ENCODE data around the gene GYPC.
"Not testable (repeated sequence)": the region's sequence is repeated elsewhere in the genome, so short reads cannot be mapped to it uniquely, and the experiment has no call there.

Gene GYPC

DNA sequence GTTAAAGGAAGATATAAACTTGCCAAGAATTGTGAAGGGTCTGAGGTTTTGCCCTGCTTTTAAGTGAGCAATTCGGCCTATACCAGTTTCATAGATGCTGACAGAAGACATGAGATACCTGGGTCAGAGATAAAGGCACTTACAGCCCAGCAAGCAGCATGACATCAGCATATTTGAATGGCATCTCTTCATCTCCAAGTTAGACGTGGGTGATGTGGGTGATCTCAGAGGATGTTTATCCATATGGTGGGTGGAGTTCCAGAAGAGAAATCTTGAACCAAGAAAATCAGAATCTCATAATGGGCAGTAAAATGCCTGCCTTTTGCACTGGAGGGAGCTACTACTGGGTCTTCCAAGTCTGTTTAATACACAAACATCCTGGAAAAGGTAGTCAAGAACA, 44.7 kb downstream of the GYPC start:
- peak; percentile 11 for DNase-seq

GRCh38 chr2:126703311-126703710, 47.4 kb downstream of the GYPC start:
- no peak for DNase-seq

DNA sequence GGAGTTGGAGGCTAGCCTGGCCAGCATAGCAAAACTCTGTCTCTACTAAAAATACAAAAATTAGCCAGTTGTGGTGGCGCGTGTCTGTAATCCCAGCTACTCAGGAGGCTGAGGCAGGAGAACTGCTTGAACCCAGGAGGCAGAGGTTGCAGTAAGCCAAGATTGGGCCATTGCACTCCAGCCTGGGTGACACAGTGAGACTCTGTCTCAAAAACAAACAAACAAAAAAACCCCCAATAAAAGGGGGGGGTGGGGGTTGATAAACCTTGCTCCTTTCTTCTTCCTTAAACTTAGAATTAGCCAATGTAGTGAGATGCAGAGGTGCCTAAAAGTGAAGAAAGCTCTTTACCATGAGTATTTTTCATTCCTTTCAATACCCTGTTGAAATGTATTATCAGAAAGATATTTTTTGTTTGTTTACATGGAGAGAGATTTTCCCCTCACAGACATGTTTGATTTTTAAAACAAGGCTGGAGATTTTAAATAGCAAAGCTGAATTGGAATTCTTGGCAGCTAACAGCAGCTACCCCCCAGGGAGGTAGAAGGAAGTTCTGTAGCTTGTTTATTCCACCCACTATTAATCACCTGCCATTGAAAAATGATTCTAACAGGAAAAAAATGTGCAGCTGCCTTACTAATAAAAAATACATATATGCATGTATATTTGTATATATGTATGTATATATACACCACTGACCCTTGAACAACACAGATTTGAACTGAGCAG, 48.6 kb downstream of the GYPC start:
- DNase-seq: peak; percentile 43

DNA sequence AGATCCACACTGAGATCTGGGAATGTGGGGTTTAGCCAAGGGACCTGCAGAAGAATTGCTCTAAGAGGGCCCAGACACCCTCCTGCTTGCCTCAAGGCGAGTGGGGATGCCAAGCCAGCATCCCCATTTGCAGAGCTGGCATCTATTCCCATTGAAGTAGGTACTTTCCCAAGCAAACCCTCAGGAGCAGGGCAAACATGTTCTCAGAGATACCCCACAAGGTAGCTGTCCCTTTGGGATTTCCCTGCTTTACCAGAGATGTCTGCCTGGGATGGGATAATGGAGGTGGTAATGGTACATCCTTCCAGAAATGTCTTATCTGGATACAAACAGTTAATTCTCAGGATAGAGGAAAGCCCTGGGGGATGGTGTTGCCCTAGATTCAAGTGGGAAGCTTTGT, 51.2 kb downstream of the GYPC start:
- DNase-seq: no peak

DNA sequence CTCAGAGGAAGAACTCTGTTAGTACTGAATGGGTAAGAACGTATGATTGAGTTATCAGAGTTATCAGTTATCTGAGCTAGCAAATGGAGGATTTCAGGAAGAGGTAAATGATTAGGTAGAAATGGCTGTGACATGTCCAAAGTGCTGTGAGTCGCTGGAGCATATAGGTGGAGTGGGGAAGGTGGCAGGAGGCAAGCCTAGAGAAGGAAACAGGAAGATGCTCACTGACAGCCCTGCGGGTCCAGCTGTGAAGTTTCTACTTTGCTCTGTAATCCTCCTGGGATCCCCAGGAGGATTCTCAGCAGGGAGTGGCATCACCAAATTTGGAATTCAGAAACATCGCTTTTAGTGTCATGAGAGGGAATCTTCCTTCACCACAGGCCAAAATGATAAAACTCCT, 52.0 kb downstream of the GYPC start:
- DNase-seq: no peak

- no peak for DNase-seq
Measured at GRCh38 chr2:126714191-126714965, 58.4 kb downstream of the GYPC start.

DNA sequence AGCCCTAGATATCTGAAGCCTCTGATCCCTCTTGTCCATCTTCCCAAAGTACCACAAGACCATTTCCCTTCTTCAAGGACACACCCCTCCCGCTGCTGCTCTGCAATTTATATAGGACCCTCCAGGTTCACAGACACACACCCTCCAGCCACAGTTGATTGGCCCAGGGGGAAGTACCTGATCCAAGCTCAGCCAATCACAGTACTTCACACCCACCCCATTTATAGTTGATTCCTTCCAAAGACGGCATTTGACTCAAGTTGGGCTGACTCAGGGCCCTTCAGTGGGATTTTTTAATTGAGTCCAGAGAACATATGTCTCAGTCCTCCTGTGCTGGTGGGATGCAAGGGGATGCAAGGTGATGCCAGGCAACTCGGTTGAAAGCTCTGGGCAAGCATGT, 59.2 kb downstream of the GYPC start:
- DNase-seq: no peak

- DNase-seq: no peak
Measured at GRCh38 chr2:126715576-126716406, 59.8 kb downstream of the GYPC start.

- DNase-seq: not testable (repeated sequence)
Measured at GRCh38 chr2:126717277-126717676, 61.3 kb downstream of the GYPC start.

DNA sequence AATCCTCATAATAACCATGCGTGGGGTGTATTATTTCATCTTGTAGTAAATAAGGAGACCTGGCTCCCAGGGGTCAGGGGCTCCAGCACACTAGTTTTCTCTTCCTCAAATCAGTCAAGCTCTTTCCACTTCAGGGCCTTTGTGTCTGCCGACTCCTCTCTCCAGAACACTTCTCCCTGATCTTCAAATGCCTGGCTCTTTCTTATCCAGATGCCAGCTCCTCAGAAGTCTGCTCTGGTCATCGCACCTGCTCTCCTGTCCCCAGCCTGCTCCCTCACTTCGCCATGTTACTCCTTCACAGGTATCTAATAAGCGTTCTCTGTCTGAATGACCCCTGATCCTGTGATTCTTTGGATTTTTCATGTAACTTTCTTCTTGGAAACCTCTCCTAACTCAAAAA, 62.0 kb downstream of the GYPC start:
- no peak for DNase-seq

DNA sequence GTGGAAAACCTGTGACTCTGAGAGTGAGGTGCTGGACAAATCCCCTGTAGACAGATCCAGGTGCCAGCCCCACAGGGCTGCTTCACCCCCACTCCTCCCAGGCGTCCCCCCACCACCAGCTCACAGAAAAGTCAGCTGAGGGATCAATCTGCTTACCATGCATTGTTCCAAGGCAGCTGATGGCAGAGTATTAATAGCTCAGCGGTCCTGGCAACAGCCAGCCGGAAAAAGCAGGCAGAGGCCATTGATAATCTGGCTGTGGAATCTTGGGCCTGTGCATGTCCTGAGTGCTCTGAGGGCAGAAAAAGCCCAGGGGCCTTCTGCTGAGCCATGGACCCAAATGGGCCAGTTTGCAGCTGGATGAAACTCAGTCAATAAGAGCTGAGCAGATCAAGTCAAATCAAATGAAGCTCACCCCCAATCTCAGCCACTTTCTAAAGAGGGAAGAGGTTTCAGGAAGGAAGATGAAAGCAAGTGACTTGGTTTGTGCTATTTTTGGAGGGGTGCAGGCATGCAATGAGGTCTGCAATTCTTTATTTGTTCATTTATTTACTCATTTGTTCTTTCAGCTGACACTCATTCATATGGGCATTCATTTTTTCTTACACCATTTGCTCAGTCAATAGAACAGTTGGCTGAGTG, 63.4 kb downstream of the GYPC start:
- DNase-seq: no peak

- DNase-seq: peak; percentile 19
Measured at GRCh38 chr2:126719833-126720351, 63.9 kb downstream of the GYPC start.

DNA sequence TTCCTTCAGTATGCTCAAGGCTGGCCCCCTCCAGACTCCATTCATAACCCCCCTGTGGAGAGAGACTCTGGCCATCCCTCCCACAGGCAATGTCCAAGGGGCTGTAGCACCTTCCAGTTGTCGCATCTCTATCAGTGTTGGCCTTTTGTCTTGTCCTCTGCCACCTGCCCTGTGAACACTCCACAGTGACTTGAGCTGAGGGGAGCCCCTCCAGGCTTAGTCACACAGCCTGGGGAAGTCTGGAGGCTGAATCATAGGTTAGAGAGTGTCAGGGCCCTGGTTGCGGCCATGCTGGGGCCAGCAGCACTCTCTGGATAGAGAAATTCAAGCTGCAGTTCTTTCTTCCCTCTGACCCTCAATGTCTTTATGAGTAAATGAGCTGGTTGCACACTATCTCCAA, 64.7 kb downstream of the GYPC start:
- DNase-seq: no peak

GRCh38 chr2:126722081-126722480, 66.1 kb downstream of the GYPC start:
- no peak for DNase-seq

DNA sequence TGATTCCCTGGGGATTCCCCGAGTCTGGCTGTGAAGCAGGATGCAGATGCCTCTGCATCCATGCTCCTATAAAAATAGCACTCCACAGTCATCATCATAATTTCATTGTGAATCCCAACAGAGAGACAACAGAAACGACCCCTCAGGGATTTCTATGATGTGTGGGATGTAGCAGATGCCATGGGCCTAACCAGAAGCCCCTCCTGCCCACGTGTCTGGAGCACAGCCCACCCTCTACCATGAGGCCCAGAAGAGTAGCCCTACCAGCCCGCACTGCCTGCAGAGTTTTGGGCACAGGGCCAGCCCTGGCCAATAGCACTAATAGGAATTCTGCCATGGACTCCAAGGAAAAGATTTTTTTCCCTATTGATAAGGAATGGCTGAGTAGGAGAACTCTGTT, 66.6 kb downstream of the GYPC start:
- no peak for DNase-seq

- no peak for DNase-seq
Measured at GRCh38 chr2:126723281-126723815, 67.4 kb downstream of the GYPC start.

DNA sequence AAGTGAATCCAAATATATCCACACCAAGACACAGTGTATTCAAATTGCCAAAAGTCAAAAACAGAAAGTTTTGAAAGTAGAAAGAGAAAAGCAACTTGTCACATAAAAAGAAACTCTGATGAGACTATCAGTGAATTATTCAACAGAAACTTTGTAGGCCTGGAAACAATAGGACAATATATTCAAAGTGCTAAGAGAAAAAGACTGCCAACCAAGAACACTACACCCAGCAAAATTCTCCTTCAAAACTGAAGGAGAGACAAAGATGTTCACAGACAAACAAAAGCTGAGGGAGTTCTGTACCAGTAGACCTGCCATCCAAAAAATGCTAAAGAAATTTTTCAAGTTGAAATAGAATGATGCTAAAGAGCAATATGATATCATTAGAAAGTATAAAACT, 69.6 kb downstream of the GYPC start:
- DNase-seq: no peak

GRCh38 chr2:126729896-126730295, 73.9 kb downstream of the GYPC start:
- DNase-seq: no peak

- DNase-seq: no peak
Measured at GRCh38 chr2:126730655-126731054, 74.7 kb downstream of the GYPC start.

DNA sequence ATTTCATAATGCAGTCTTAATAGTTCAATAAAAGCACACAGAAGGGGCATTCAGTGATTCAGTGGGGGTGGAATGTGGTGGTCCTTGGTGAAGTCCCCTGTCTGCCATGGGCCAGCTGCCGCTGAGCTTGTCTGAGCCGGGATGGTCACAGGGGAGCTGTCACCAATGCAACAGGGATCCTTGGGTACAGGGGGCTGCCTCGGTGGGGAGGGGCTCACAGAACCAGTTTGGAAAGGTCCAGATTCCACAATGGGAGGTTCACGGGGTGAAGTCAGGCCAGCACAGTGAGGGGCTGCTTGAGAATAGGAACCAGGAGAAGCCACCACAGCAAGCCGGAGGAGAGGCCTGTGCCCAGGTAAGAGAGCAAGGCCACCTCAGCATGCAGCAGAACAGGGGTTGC, 75.4 kb downstream of the GYPC start:
- DNase-seq: no peak

GRCh38 chr2:126732682-126733245, 76.8 kb downstream of the GYPC start:
- no peak for DNase-seq

DNA sequence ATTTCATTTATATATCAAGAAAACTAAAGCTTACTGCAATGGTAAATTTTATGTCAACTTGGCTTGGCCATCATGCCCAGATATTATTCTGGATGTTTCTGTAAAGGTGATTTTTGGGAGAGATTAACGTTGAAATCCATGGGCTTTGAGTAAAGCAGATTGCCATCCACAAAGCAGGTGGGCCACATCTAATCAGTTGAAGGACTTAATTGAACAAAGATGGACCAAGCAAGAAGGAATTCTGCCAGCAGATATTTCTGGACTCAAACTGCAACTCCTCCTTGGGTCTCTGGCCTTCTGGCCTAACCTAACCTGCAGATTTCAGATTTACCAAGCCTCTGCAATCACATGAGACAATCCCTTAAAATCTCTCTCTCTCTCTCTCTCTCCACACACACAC, 77.8 kb downstream of the GYPC start:
- no peak for DNase-seq

Measured in fibroblast of skin of right quadriceps (primary cell).